ENCODE measurements around the gene AUNIP.

- TF ChIP-seq CTCF (conservative IDR thresholded peaks at IDR 0.05) (no peak), EZH2 (IDR thresholded peaks at IDR 0.05; ENCODE audit: low read depth) (no peak)
Measured at GRCh38 chr1:25836695-25837094, 22.6 kb downstream of the AUNIP start.

All from PC-9 (cell line).